COLO668 (cell line): Measurements from ENCODE around the gene SERPINB1.
"Not testable (repeated sequence)": the region's sequence is repeated elsewhere in the genome, so short reads cannot be mapped to it uniquely, and the experiment has no call there.

Source experiments
- DNase-seq: peaks from one replicate; lab custom pipeline; 2025; ENCODE audit not compliant: unreplicated experiment; lab: John Stamatoyannopoulos, UW

The SERPINB1 gene

DNA sequence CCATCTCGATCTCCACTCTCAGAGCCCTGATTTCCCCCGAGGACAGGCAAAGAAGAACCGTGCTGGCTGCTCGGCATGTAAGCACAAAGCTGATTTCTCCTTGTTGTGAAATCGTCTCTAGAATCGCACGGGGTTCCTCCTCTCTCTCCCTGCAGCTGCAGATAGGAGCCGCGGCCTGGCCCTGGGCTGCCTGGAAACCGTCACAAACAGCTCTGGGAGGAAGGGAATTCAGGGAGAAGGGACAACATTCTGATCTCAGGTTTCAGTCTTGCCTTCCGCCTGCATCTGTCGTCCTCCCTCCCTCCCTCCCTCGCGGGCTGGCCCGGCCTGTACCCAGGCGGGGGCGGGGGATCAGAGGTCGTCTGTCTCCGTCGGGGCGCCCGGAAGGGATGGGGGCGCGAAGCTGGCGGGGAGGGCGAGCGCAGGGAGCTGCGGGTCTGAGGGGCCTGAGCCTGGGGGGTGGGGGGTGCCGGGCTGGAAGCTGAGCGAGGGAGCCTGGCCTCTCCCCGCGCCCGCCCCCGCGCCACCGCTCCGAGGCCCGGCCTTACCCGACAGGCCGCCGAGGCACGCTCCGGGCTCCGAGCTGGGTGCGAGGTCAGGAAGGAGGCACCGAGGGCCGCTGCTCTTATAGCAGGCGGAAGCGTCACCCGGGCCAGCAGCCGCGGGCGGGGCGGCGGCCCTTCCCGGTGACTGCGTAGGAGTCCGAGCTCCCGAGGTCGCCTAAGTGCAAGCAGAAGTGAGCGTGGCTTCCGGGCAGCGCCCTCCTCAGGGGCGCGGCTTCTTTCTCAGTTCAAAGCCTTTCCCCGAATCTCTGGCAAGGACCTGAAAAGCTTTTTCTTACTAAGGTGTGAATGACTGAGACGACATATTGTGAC is at the start of gene SERPINB1:
Gene SERPINB1 (minus strand): TSS at position 600 of the 875 bp plus-strand sequence. CDS start 1,277 bp downstream, outside the sequence.
- DNase-seq = peak; percentile 84

DNA sequence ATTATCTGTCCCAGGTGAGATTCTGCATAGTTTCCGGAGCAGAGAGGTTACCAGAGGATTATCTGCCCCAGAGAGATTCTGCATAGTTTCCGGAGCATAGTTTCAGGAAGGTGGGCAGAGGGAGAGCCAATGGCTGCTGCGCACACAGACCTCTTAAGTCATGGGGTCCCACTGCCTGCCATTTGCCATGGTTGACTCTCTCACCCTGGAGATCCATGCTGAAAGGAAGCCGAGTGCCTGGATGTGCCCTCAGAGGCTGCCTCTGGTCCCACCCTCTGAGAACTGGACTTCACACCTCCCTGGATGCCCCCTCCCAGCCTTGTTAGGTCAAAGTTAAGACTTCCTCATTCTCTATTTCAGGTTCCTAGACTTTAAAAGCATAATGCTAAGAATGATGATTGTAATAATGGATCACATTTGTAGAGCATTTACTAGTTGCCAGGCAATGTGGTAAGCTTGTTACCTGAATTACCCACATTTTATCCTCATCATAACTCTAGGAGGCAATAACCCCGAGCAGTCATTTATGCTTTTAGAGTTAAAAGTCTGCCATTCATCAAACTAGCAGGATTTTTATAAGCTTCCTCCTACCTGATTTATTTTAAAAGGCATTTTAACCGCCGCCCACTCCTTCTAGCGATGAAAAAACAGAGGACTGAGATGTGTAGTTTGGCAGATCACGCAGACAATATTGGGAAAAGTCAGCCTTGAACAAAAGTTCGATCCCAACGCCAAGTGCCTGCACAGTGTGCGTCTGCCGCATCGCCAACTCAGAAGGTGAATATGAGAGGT is 49.5 kb upstream of the SERPINB1 start:
- DNase-seq = no peak

DNA sequence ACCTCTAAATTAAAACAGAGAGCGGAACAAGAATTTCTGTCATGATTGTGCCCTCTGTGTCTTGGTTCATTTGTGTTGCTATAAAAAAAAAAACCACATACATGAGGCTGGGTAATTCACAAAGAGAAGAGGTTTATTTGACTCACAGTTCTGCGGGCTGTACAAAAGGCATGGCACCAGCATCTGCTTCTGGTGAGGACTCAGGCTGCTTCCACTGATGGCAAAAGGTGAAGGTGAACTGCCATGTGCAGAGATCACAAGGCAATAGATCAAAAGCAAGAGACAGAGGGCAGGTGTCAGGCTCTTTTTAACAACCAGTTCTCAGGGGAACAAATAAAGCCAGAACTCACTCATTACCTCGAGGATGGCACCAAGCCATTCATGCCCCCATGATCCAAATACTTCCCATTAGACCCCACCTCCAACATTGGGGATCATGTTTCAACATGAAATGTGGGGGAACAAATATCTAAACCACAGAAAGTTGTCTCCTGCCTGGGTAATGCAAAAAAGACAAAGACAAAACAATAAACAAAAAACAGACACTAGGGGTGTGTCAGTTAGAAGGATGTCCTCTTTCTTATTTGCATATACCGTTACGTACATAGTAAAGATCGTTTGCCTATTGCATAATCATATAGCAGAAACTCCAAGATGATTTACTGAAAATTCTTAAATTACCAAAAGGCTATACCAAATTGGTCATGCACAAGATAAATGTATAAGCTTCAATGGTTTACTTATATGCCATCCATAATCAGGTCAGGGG is 44.5 kb upstream of the SERPINB1 start:
- no peak for DNase-seq

DNA sequence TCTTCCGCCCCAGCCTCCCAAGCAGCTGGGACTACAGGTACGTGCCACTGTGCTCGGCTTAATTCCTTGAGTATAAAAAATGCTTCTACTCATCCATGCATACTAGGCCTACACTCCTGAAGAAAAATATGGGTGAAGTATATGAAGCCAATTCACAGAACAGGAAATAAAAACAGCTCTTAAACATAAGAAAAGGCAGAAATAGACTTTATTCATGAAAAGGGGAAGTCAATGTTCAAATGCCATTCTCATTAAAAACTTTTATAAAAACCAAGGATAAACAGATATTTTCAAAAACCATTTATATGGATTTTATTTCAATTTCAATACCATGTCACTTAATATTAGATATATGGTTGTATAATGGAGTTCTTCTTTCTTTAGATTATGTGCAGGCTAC is 43.1 kb upstream of the SERPINB1 start:
- DNase-seq = no peak

DNA sequence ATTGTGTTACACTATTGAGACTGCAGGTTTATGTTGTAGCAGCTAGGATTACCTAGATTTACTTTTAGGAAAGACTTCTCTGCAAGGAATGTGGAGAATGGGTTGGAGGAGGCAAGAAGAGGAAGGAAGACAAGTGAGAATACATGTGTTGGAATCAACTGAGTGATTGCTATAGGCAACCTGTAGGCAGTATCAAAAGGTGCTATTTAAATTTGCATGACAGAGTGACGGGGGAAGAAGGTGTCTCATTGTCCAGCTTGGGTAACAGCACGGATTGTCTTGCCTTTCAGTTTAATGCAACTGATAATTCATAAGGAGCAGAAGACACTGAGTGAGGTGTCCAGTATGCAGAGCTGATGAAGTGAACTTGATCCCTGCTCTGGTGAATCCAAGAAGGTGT is 42.0 kb upstream of the SERPINB1 start:
- no peak for DNase-seq

DNA sequence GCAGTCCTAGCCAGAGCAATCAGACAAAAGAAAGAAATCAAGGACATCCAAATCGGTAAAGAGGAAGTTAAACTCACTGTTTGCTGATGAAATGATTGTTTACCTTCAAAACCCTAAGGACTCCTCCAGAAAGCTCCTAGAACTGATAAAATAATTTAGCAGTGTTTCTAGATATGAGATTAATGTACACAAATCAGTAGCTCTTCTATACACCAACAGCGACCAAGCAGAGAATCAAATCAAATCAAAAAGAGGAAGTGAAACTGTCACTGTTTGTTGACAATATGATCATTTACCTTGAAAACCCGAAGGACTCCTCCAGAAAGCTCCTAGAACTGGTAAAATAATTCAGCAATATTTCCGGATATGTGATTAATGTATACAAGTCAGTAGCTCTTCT is 39.8 kb upstream of the SERPINB1 start:
- DNase-seq = no peak

DNA sequence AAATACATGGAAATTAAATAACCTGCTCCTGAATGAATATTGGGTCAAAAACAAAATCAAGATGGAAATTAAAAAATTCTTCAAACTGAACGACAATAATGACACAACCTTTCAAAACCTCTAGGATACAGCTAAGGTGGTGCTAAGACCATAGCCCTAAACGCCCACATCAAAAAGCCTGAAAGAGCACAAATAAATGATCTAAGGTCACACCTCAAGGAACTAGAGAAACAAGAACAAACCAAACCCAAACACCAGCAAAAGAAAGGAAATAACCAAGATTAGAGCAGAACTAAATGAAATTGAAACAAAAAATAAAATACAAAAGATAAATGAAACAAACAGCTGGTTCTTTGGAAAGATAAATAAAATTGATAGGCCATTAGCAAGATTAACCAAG is 38.5 kb upstream of the SERPINB1 start:
- DNase-seq = not testable (repeated sequence)

DNA sequence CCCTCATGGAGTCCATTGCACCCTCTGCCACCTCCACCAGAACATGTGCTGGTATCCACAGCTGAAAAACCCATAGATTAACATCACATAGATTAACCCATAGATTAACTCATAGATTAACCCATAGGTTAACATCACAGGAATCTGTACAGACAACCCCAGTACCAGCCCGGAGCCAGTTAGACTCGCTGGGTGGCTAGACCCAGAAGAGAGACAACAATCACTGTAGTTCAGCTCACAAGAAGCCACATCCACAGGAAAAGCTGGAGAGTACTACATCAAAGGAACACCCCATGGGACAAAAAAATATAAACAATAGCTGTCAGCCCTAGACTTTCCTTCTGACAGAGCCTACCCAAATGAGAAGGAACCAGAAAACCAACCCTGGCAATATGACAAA is 36.3 kb upstream of the SERPINB1 start:
- no peak for DNase-seq

DNA sequence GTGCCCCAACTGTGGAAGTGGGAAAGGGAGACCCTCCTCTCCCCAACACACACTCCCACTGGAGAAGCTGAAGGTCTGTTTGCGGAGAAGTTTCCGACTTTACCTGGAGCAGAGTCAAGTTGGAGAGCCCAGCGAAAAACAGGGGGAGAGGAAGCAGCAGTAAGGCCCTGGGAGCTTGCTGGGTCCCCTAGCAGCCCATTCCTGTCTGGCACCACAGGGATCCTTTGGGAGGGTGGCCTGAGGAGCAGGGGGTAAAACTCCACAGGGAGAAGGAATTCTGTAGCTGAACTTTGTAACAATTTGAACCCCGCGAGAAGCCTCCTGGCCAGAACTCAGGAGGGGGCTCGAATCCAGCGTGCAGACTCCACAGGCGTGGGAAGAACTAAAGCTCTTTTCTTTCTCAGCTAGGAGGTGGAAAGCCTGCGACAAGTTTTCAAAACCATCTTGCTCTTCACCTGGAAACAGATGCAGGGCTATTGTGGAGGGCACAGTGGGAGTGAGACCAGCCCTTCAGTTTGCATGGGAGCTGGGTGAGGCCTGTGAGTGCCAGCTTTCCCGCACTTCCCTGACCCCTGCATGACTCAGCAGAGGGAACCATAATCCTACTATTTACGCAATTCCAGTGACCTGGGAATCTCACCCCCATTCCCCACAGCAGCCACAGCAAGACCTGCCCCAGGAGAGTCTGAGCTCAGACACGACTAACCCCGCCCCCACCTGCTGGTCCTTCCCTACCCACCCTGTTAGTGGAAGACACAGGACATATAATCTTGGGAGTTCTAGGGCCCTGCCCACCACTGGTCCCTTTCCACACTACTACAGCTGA is 35.6 kb upstream of the SERPINB1 start:
- no peak for DNase-seq

DNA sequence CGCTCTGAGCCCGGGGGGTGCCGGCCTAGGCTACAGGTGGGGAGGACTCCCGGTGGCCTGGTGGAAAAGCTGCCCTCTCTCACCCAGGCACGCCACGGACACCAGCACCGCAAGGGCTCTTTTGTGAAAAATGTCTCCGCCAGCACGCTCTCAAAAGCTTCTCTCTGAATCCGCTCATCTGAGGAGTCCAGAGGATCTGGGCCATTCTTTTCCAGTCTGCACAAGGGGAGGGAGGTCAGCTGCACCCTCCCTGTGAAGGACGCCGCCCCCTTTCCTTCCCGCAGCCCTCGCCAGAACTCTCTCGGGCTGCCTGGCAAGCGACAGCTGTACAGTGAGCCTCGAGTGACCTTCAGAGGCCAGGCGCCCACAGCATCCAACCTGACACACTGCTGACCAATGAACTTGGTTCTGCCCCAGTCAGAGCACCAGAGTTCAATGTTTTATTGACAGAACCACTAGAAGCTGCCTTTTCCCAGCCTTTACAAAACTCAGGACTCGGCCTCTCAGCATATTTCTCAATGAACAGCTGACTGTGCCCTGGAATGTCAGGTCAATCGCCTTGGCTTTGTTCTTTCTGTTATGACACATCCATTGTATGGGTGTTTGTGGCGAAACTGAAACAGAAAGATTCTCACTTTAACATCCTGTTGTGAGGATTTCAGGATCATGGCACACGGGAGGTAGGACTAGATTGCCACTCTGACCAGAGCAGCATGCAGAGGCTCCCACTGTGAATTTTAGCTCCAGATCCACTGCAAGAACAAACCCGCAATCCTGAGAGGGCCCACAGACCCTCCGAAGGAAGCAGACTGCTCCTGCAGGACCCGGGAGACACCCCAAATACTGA is 34.8 kb upstream of the SERPINB1 start:
- peak; percentile 20 for DNase-seq

DNA sequence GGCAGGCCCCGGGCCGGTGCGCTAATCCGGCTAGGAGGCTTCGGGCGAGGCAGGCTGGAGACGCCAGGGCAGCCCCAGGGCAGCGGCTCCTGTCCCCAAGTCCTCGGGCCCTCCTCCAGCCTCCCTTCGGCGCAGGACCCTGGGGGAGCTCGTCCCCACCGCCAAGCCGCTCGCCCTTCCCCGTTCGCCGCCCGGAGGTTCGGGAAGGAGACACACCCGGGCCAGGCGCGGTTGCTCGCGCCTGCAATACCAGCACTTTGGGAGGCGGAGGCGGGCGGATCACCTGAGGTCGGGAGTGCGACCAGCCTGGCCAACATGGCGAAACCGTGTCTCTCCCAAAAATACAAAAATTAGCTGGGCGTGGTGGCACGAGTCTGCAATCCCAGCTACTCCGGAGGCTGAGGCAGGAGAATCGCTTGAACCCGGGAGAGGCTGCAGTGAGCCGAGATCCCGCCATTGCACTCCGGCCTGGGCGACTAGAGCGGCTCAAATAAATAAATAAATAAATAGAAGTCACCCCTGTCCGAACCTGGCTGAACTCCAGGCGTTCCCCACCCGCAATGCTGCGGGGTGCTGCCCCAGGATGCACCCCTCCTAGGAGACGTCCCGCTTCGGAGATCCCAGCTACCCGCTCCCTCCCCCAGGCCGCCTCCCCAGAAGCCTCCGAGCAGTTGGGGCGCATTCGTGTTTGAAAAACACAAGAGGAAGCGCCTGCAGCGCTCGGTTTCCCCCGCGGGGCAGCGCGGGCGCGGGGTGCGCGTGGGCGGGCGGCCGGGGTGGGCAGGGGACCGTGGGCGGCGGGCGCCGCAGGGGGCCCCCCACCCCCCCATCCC is 33.9 kb upstream of the SERPINB1 start:
- peak; percentile 46 for DNase-seq

DNA sequence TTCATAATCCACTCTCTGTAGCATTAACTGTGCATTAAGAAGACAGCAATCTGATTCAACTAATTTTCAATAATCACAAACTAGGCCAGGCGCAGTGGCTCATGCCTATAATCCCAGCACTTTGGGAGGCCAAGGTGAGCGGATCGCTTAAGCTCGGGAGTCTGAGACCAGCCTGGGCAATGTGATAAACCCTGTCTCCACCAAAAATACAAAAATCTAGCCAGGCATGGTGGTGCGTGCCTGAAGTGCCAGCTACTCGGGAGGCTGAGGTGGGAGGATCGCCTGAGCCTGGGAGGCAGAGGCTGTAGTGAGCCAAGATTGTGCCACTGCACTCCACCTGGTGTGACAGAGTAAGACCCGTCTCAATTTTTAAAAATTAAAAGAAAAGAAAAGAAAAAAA is 32.0 kb upstream of the SERPINB1 start:
- no peak for DNase-seq

DNA sequence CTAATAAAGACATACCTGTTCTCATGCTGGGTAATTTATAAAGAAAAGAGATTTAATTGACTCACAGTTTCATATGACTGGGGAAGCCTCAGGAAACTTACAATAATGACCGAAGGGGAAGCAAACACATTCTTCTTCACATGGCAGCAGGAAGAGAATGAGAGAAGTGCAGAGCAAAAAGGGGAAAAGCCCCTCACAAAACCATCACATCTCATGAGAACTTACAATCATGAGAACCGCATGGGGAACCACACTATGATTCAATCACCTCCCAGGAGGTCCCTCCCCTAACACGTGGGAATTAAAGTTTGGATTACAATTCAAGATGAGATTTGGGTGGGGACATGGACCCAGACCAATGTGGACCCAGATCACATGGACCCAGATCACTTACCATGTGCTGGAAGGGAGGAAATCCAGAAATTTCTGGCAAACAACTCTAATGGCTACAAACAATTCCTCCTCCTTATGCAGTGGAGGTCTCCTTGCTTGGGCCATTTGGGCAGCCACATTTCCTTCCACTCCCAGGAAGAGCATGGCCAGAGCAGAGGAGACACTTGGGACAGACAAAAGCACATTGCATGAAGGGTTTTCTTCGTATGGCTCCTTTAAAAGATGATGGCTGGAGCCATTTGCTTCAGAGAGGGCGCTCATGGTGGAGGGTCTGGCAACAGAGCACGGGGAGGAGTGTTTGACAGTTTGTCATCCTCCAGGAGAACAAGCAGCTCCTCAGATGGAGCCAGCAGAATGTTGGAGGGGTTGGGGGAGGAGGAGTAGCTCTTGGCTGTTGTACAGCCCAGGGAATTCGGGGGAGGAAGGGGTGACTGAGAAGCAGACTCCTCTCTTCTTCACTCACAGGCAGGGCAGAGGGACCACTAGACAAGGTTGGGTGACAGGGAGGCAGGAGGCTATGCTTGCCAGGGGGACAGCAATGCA is 31.0 kb upstream of the SERPINB1 start:
- DNase-seq = no peak

DNA sequence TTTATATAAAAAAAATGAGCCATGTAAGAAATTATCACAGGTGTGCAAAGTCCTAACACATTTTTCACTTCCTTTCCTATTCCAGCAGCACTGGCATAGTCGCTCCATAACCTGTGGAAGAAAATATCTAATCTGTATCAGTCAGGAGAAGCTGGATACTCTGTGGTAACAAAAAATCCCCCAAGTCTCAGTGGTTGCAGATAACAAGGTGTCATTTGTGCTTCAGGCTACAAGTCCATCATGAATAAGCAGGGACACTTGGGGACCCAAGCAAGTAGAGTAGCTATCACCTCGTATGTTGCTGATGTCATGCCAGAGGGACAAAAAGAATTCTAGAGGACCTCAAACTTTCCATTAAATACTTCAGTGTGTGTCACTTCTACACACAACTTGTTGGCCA is 30.3 kb upstream of the SERPINB1 start:
- DNase-seq = no peak

DNA sequence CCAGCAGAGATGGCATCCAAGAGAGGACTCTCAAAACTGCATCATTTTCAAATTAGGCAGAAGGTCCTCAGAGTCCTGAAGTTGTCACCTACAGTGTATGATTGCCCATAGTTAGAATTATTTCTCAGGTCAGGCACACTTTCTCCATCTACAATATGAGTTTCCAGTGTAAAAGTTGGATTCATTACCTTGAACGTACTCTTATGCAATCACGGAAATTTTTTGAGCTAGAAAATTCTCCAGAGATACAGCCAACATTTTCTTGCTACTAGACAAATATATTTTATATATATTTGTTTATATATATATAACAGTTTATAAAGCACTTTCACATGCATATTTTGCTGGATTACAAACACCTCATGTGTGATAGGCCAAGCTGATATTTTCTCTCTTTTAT is 29.4 kb upstream of the SERPINB1 start:
- DNase-seq = no peak

DNA sequence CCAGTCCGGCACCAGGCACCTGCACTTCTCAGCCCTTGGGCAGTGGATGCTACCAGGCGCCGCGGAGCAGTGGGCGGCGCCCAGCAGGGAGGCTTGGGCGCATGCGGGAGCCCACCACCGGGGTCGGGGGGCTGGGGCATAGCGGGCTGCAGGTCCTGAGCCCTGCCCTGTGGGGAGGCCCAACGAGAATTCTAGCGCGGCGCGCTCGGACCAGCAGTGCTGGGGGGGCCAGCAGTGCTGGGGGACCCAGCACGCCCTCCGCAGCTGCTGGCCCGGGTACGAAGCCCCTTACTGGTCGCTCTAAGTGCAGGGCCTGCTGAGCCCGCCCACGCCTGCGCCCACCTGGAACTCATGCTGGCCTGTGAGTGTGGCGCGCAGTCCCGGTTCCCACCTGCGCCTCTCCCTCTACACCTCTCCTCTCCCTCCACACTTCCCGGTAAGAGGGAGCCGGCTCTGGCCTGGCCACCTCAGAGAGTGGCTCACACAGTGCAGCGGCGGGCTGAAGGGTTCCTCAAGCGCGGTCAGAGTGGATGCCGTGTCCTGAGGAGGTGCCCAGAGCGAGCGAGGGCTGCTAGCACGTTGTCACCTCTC is 28.5 kb upstream of the SERPINB1 start:
- DNase-seq = no peak

DNA sequence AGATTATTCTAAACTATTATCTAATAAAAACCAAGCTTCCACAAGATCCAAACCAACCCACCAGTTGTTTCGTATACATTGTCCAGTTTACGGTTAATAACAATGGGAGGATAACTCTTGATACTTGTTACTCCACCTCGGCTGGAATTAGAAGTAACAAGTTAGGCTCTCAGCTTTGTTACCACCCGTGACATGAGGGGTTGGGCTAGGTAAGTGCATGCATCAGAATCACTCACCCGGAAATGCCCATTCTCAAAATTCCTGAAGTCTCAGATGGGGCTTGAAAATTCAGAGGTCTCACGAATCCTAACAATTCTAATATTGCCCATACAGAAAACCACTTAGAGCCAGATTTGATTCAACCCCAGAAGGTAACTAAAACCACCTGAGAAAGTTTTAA is 27.0 kb upstream of the SERPINB1 start:
- no peak for DNase-seq
